Muscle of arm (tissue), 12 donors: Measurements from ENCODE around the gene BDKRB1. TPM values are rescaled to one million over a fixed set of nuclear protein-coding genes. Genes with fewer than 3 reads are reported as not detected.

ENCODE experiments used
- DNase-seq: peaks from one replicate; pipeline ENCODE4 v3.0.0-alpha.2; 2013
- polyA plus RNA-seq, 12 donors: library from polyadenylated mRNA; unstranded; fragments of 120-200 nt; gene quantifications; one replicate each; pipeline ENCODE4 v1.2.1, GENCODE V29; 2013; ENCODE audit not compliant: insufficient read length in 12 of 12

BDKRB1 gene
- polyA plus RNA-seq, 12 donors = 0.28 to 1.2 (median 0.71) TPM; not detected in 2

GRCh38 chr14:96279564-96279963 lies 23.6 kb downstream of the BDKRB1 start:
- no peak for DNase-seq

- no peak for DNase-seq
These were observed 24.1 kb downstream of the BDKRB1 start for GRCh38 chr14:96280104-96280503.

- DNase-seq = no peak
These were observed 25.5 kb downstream of the BDKRB1 start for GRCh38 chr14:96281486-96281885.

- DNase-seq = no peak
These were observed 28.0 kb downstream of the BDKRB1 start for GRCh38 chr14:96284008-96284407.

- no peak for DNase-seq
These were observed 28.4 kb downstream of the BDKRB1 start for GRCh38 chr14:96284430-96284829.

GRCh38 chr14:96285667-96286066 lies 29.7 kb downstream of the BDKRB1 start:
- DNase-seq = no peak

GRCh38 chr14:96286251-96286650 lies 30.2 kb downstream of the BDKRB1 start:
- DNase-seq = no peak

- DNase-seq = no peak
These were observed 31.8 kb downstream of the BDKRB1 start for GRCh38 chr14:96287856-96288255.

GRCh38 chr14:96294246-96294645 lies 38.2 kb downstream of the BDKRB1 start:
- DNase-seq = no peak

GRCh38 chr14:96297000-96297399 lies 41.0 kb downstream of the BDKRB1 start:
- DNase-seq = no peak

- DNase-seq = no peak
These were observed 42.0 kb downstream of the BDKRB1 start for GRCh38 chr14:96297997-96298515.

- DNase-seq = no peak
These were observed 43.4 kb downstream of the BDKRB1 start for GRCh38 chr14:96299441-96299840.

GRCh38 chr14:96303981-96304380 lies 48.0 kb downstream of the BDKRB1 start:
- no peak for DNase-seq

GRCh38 chr14:96304956-96305355 lies 48.9 kb downstream of the BDKRB1 start:
- no peak for DNase-seq

GRCh38 chr14:96307434-96307833 lies 51.4 kb downstream of the BDKRB1 start:
- DNase-seq = no peak

- no peak for DNase-seq
These were observed 53.3 kb downstream of the BDKRB1 start for GRCh38 chr14:96309133-96309895.

GRCh38 chr14:96309896-96310330 lies 53.9 kb downstream of the BDKRB1 start:
- no peak for DNase-seq

GRCh38 chr14:96310906-96311305 lies 54.9 kb downstream of the BDKRB1 start:
- no peak for DNase-seq

Other genes with a start within 250 kb of the BDKRB1 start
- gene C14orf132, start 216.8 kb upstream of the BDKRB1 start, polyA plus RNA-seq = 10 to 100 TPM in 11 of 12 donors, not detected in 1; 14.9 to 24.9 (median 19.9) TPM
- 1 to 10 TPM in 11 of 12 donors, not detected in 1; 1.4 to 5.9 (median 2.6) TPM for gene BDKRB2, start 51.4 kb upstream of the BDKRB1 start, polyA plus RNA-seq
- gene ATG2B, start 107.1 kb downstream of the BDKRB1 start, polyA plus RNA-seq = 10 to 100 TPM in 11 of 12 donors, not detected in 1; 11.8 to 24.1 (median 16.0) TPM
- gene GSKIP, start 107.3 kb downstream of the BDKRB1 start, polyA plus RNA-seq = 10 to 100 TPM in 10 of 12 donors, 1 to 10 TPM in 1, not detected in 1; 9.2 to 22.4 (median 14.4) TPM
- gene AK7, start 135.9 kb downstream of the BDKRB1 start, polyA plus RNA-seq = under 1 TPM in 10 of 12 donors, not detected in 2; 0.22 to 0.91 (median 0.32) TPM
- 100 to 1,000 TPM in 10 of 12 donors, 10 to 100 TPM in 1, not detected in 1; 89.8 to 160 (median 128) TPM for gene PAPOLA, start 246.2 kb downstream of the BDKRB1 start, polyA plus RNA-seq